Panc1 (cell line): ENCODE results near the gene OGFOD3. TPM values are rescaled to one million over a fixed set of nuclear protein-coding genes. Genes with fewer than 3 reads are reported as not detected.
"Not testable (repeated sequence)": the region's sequence is repeated elsewhere in the genome, so short reads cannot be mapped to it uniquely, and the experiment has no call there.

Experiments
- ATAC-seq: fragments of 200-7000 bp; cut with Tn5 transposase; 2 replicates; pipeline ENCODE4 v1.9.1; 2020; ENCODE audit warnings: mild to moderate bottlenecking, moderate library complexity
- BruUV-seq: library from RNA; stranded (reverse); fragments of 400-500 nt; replicated peaks from 2 replicates; lab custom pipeline; 2021; lab: Mats Ljungman, UMichigan
- CTCF ChIA-PET: fragments of 300-600 bp; sonication (Branson Sonifier 250); formaldehyde crosslinking; loops from one replicate; lab custom pipeline; 2022; ENCODE audit warnings: antibody characterized with exemption; lab: Charles Lee
- POLR2A ChIA-PET: fragments of 300-600 bp; sonication (Branson Sonifier 250); formaldehyde crosslinking; loops from one replicate; lab custom pipeline; 2022; ENCODE audit warnings: antibody characterized with exemption; lab: Charles Lee
- DNase-seq: peaks from one replicate; pipeline ENCODE4 v3.0.0-alpha.2; 2010; ENCODE audit warnings: low read depth, low spot score
- H3K27ac ChIP-seq: 2 replicates; pipeline ENCODE4 v1.5.1; 2011; ENCODE audit warnings: mild to moderate bottlenecking, low read length, inconsistent platforms
- H3K27me3 ChIP-seq: fragments of 200-500 bp; sonication (Bioruptor generic); 2 replicates; pipeline ENCODE4 v1.6.0; 2014; ENCODE audit warnings: low read length, inconsistent platforms; ENCODE audit not compliant: control insufficient read depth, insufficient read depth
- H3K36me3 ChIP-seq: fragments of 200-500 bp; sonication (Bioruptor generic); 2 replicates; pipeline ENCODE4 v1.5.1; 2014; ENCODE audit warnings: inconsistent platforms, mild to moderate bottlenecking, low read length, moderate library complexity; ENCODE audit not compliant: control insufficient read depth, insufficient read depth
- H3K4me1 ChIP-seq: 2 replicates; pipeline ENCODE4 v1.5.1; 2011; ENCODE audit warnings: inconsistent platforms, mild to moderate bottlenecking, low read length, moderate library complexity; ENCODE audit not compliant: control insufficient read depth, insufficient read depth
- H3K4me3 ChIP-seq, 2 experiments: 2 replicates each; pipeline ENCODE4 v1.5.1; 2011 to 2012; ENCODE audit warnings: low read depth in 2 of 2, low read length in 2 of 2, mild to moderate bottlenecking in 2 of 2, inconsistent platforms in 1 of 2, moderate library complexity in 1 of 2
- H3K9me3 ChIP-seq: fragments of 200-500 bp; sonication (Bioruptor generic); 2 replicates; pipeline ENCODE4 v1.5.1; 2014; ENCODE audit warnings: low read depth, mild to moderate bottlenecking, inconsistent platforms, low read length, moderate library complexity; ENCODE audit not compliant: control insufficient read depth, insufficient read depth
- POLR2AphosphoS5 ChIP-seq: IDR thresholded peaks from 2 replicates; pipeline ENCODE4 v1.6.1; 2012; ENCODE audit warnings: mild to moderate bottlenecking, low read depth, low read length, moderate library complexity
- SIN3A ChIP-seq: IDR thresholded peaks from 2 replicates; pipeline ENCODE4 v1.6.1; 2012; ENCODE audit warnings: low read depth, mild to moderate bottlenecking, low read length, moderate library complexity, borderline replicate concordance; ENCODE audit not compliant: insufficient read depth
- TCF7L2 ChIP-seq: IDR thresholded peaks from 2 replicates; pipeline ENCODE4 v1.6.1; 2011; ENCODE audit warnings: mild to moderate bottlenecking, low read depth, low read length, inconsistent platforms
- in situ Hi-C: cut with HindIII; loops from 2 replicates; pipeline ENCODE4 v1.10.0; 2016; ENCODE audit warnings: low sequenced_read_pairs, low pct_unique_long_range_greater_than_20kb
- intact Hi-C: fragments of 100-400 bp; cut with micrococcal nuclease; formaldehyde crosslinking; loops from one replicate; pipeline ENCODE4 v1.10.0; 2022; ENCODE audit not compliant: unreplicated experiment
- total RNA-seq: library from RNA; stranded (reverse); gene quantifications from one replicate; pipeline ENCODE4 v1.2.1, GENCODE V29; 2021; ENCODE audit not compliant: unreplicated experiment
- TF ChIP-seq, protein P1 (sequence below): fragments of 450-650 bp; IDR thresholded peaks from 2 replicates; pipeline ENCODE4 v1.5.1; 2017; ENCODE audit warnings: mild to moderate bottlenecking
- TF ChIP-seq, protein P2 (sequence below), 2 experiments: IDR thresholded peaks; 2 replicates each; pipeline ENCODE4 v1.6.1; 2011 to 2012; ENCODE audit warnings: low read depth in 2 of 2, control low read depth in 1 of 2, low read length in 1 of 2, mild to moderate bottlenecking in 1 of 2, moderate library complexity in 1 of 2; ENCODE audit not compliant: insufficient read depth in 1 of 2

Gene OGFOD3
- total RNA-seq, 1 experiment from 2014 or later, result 53.9 TPM

DNA sequence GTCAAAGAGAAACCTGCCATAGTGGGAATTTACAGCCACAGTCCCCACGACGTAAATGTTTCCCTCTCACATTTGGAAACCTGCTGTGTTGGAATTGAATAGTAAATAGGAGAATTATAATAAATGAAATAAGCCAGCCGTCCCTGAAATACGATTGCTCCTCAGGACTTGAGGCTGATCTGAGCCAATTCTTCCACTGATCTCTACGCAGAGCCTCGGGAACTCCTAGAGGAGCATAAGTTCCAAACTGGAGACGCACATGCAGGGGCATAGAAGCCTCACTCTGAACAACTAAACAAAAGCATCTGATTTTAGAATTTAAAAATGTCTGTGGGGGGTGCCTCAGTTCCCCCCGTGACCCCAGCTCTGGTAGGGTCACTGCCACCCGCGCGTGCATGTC is 69.5 kb downstream of the OGFOD3 start:
- CTCF ChIA-PET, result no interaction called here
- no peak for ATAC-seq
- POLR2A ChIA-PET, result no interaction called here
- in situ Hi-C loops (loop anchor here (5.0 to 10.0 kb wide), 2 partner anchors 54 to 68 kb away; partner anchors contain the start of genes HEXD and OGFOD3), intact Hi-C loops (no loop called here)
- Histone ChIP-seq H3K27me3 (no peaks in the 10 kb centered on the region), H3K9me3 (no peaks in the 10 kb centered on the region), H3K4me1 (peaks cover 29% of the 10 kb centered on the region), H3K4me3 (no peak overlapping the region), H3K36me3 (no peaks in the 10 kb centered on the region), H3K27ac (no peak overlapping the region; the same call in 1 of the 2 replicates)
- BruUV-seq, result no TSS peak
- DNase-seq, result no peak
- TF ChIP-seq, protein P1, sequence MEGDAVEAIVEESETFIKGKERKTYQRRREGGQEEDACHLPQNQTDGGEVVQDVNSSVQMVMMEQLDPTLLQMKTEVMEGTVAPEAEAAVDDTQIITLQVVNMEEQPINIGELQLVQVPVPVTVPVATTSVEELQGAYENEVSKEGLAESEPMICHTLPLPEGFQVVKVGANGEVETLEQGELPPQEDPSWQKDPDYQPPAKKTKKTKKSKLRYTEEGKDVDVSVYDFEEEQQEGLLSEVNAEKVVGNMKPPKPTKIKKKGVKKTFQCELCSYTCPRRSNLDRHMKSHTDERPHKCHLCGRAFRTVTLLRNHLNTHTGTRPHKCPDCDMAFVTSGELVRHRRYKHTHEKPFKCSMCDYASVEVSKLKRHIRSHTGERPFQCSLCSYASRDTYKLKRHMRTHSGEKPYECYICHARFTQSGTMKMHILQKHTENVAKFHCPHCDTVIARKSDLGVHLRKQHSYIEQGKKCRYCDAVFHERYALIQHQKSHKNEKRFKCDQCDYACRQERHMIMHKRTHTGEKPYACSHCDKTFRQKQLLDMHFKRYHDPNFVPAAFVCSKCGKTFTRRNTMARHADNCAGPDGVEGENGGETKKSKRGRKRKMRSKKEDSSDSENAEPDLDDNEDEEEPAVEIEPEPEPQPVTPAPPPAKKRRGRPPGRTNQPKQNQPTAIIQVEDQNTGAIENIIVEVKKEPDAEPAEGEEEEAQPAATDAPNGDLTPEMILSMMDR, result no peak

DNA sequence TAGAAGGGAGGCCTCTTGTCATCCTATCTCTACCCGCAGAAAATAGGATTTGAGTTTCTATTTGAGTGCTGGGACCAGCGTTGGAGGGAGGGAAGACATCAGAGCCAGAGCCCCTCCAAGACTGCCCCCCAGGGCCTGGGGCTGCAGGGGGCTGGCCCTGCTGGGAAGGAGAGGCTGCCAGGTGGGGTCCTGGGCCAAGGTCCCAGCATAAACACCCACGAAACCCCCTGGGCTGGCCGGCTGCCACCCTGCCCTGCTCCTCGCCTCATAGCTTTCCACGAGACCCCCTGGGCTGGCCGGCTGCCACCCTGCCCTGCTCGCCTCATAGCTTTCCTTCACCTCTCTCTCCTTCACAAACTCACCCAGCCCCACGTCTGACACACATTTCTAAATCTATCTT is 70.0 kb downstream of the OGFOD3 start:
- no peak overlapping the region for H3K27ac ChIP-seq
- no peak for TF ChIP-seq SIN3A
- TF ChIP-seq TCF7L2, result no peak
- TF ChIP-seq, protein P1, result no peak
- no peak for TF ChIP-seq POLR2AphosphoS5
- TF ChIP-seq, protein P2, sequence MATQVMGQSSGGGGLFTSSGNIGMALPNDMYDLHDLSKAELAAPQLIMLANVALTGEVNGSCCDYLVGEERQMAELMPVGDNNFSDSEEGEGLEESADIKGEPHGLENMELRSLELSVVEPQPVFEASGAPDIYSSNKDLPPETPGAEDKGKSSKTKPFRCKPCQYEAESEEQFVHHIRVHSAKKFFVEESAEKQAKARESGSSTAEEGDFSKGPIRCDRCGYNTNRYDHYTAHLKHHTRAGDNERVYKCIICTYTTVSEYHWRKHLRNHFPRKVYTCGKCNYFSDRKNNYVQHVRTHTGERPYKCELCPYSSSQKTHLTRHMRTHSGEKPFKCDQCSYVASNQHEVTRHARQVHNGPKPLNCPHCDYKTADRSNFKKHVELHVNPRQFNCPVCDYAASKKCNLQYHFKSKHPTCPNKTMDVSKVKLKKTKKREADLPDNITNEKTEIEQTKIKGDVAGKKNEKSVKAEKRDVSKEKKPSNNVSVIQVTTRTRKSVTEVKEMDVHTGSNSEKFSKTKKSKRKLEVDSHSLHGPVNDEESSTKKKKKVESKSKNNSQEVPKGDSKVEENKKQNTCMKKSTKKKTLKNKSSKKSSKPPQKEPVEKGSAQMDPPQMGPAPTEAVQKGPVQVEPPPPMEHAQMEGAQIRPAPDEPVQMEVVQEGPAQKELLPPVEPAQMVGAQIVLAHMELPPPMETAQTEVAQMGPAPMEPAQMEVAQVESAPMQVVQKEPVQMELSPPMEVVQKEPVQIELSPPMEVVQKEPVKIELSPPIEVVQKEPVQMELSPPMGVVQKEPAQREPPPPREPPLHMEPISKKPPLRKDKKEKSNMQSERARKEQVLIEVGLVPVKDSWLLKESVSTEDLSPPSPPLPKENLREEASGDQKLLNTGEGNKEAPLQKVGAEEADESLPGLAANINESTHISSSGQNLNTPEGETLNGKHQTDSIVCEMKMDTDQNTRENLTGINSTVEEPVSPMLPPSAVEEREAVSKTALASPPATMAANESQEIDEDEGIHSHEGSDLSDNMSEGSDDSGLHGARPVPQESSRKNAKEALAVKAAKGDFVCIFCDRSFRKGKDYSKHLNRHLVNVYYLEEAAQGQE (IDR thresholded peaks at IDR 0.05; ENCODE audit: insufficient read depth in 1 of 2, low read depth in 2 of 2, low read length in 1 of 2), result no peak
- no TSS peak for BruUV-seq
- ChIA-PET POLR2A (no interaction called here), CTCF (no interaction called here)
- DNase-seq, result no peak
- ATAC-seq, result no peak
- no peaks in the 10 kb centered on the region for H3K36me3 ChIP-seq
- no peaks in the 10 kb centered on the region for H3K27me3 ChIP-seq
- intact Hi-C loops, result no loop called here
- in situ Hi-C loops, result loop anchor here (5.0 to 10.0 kb wide), 2 partner anchors 54 to 69 kb away; partner anchors contain the start of genes HEXD and OGFOD3
- H3K4me3 ChIP-seq, result no peak overlapping the region
- H3K4me1 ChIP-seq, result peaks cover 30% of the 10 kb centered on the region
- no peaks in the 10 kb centered on the region for H3K9me3 ChIP-seq

DNA sequence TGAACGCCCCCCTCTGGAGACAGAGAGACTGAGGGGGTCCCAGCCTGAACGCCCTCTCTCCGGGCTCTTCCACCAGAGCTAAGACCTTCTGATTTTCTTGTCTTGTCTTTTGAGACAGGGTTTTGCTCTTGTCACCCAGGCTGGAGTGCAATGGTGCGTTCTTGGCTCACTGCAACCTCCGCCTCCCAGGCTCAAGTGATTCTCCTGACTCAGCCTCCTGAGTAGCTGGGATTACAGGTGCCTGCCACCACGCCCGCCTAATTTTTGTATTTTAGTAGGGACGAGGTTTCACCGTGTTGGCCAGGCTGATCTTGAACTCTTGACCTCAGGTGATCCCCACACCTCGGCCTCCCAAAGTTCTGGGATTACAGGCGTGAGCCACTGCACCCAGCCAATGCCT is 70.4 kb downstream of the OGFOD3 start:
- DNase-seq, ATAC-seq, H3K27me3 ChIP-seq, intact Hi-C loops, H3K4me3 ChIP-seq, CTCF ChIA-PET, H3K27ac ChIP-seq, BruUV-seq, POLR2A ChIA-PET, H3K36me3 ChIP-seq, H3K9me3 ChIP-seq: not testable (repeated sequence)
- in situ Hi-C loops, result loop anchor here (5.0 to 10.0 kb wide), 2 partner anchors 53 to 69 kb away; partner anchors contain the start of genes HEXD and OGFOD3
- peaks cover 33% of the 10 kb centered on the region for H3K4me1 ChIP-seq
